ENCODE data around the gene S100A12. TPM values are rescaled to one million over a fixed set of nuclear protein-coding genes. Genes with fewer than 3 reads are reported as not detected.
A peak's percentile ranks its signal among the peaks of the same experiment; 100 is the strongest.

The S100A12 gene
- total RNA-seq, 5 donors from 2014 or later (not counting 1 experiment from before 2014, with no cell fraction given): 1.1 TPM; not detected in 4

DNA sequence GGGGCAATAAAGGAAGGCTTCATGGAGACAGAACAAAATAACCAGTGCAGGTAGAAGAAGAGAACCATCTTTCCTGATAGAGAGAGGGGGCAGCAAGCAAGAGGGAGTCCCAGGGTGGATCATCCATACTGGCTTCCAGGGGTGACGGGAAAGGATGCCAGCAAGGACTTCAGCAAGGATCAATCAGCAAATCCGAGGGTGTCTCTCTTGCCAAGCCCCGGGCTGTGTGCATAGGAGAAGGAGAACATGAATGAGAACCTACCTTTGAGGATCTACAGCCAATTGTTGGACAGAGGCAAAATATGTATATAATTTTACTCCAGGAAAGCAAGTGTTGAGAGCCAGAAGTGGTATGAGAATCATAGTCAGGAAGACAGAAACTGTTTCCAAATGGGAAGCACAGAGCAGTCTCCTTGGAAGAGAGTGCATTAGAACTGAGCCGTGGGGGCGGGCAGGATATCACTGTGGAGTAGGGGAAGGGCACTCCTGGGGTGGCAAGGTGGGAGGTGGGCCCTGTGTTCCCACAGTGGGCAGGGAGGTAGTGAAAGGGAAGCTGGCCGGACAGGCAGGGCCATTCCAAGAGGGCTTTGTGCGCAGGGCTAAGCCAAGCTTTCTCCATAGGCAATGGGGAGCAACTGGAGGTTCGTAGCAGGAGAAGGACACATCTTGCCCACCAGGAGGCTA, 18.9 kb downstream of the S100A12 start:
- peaks cover 19 to 32% (median 25%) of the 10 kb centered on the region in 3 donors for H3K4me1 Mint-ChIP-seq
- no peaks in the 10 kb centered on the region for H3K9me3 ChIP-seq
- peaks cover 0 to 26% of the 10 kb centered on the region in 2 experiments for H3K27me3 ChIP-seq (replicated peaks in 1 of 2; ENCODE audit: control insufficient read depth in 2 of 2, extremely low read depth in 1 of 2, insufficient read depth in 2 of 2, low read length in 1 of 2)
- H3K27ac ChIP-seq (ENCODE audit: low read length): no peak overlapping the region
- no peaks in the 10 kb centered on the region for H3K36me3 Mint-ChIP-seq
- DNase-seq (no peak), ATAC-seq (replicated peaks in 1 of 4) (no peak)
- peaks cover 6 to 19% of the 10 kb centered on the region in 2 experiments for H3K4me1 ChIP-seq (ENCODE audit: control insufficient read depth in 1 of 2, extremely low read depth in 1 of 2, insufficient read depth in 2 of 2, low read length in 2 of 2)
- peaks cover 0 to 8% of the 10 kb centered on the region in 2 donors for H3K27me3 Mint-ChIP-seq
- H3K9me3 Mint-ChIP-seq: no peaks in the 10 kb centered on the region
- H3K4me3 Mint-ChIP-seq: peak overlapping the region in 1 of 3 donors; percentile 62
- H3K27ac Mint-ChIP-seq: no peak overlapping the region
- no peaks in the 10 kb centered on the region for H3K36me3 ChIP-seq (ENCODE audit: control insufficient read depth in 2 of 2, extremely low read depth in 1 of 2, insufficient read depth in 1 of 2, low read length in 1 of 2)
- CTCF ChIA-PET: no interaction called here
- POLR2A ChIA-PET: interaction anchor here in 1 of 2 donors (0.6 kb wide), 1 partner anchor 844 kb away, joined by 5 read pairs; no protein-coding TSS in a partner anchor
- H3K4me3 ChIP-seq (ENCODE audit: control insufficient read depth in 1 of 2, extremely low read depth in 1 of 2, low read length in 1 of 2): no peak overlapping the region
- 92% methylated on average over 6 of the region's 8 CpGs for WGBS (ENCODE audit: insufficient coverage)

DNA sequence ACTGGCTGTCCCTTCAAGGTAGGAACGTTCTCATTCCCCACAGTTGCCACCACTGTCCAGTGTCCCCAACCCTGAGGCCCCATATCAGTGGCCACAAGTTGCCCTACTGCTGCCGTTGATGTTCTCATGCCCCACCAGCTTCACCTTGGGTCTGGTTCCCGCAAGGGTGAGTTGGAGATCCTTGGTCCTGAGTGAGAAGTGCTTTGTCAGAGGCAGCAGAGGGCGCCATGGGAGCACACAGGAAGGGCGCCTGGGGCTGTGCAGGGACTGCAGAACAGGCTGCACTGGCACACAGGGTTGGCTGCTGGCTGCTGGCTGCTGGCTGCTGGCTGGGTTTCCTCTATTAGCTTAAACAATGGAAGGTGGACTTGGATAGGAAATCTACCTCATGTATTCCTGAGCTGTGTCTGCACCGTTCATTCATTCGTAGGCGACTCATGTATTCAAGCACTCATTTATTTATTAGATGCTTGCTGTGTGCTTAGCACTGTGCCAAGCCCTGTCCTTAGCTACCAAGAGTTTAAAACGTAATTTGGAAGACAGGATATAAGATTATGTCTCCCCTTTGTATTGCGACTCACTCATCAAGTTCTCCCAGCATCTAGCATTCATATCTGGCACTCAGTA, 19.9 kb downstream of the S100A12 start:
- peaks cover 0 to 8% of the 10 kb centered on the region in 2 donors for H3K27me3 Mint-ChIP-seq
- no peak overlapping the region for H3K4me3 ChIP-seq (ENCODE audit: control insufficient read depth in 1 of 2, extremely low read depth in 1 of 2, low read length in 1 of 2)
- H3K4me1 Mint-ChIP-seq: peaks cover 19 to 32% (median 25%) of the 10 kb centered on the region in 3 donors
- DNase-seq (peak in 22 of 35 experiments; percentile 8 to 52 (median 19)), ATAC-seq (replicated peaks in 1 of 4) (peak; percentile 56 to 69 (median 66))
- H3K4me1 ChIP-seq (ENCODE audit: control insufficient read depth in 1 of 2, extremely low read depth in 1 of 2, insufficient read depth in 2 of 2, low read length in 2 of 2): peaks cover 6 to 19% of the 10 kb centered on the region in 2 experiments
- H3K9me3 ChIP-seq: no peaks in the 10 kb centered on the region
- no peak overlapping the region for H3K4me3 Mint-ChIP-seq
- POLR2A ChIA-PET: interaction anchor here in 1 of 2 donors (0.6 kb wide), 1 partner anchor 10 kb away, joined by 3 read pairs; no protein-coding TSS in a partner anchor
- H3K27me3 ChIP-seq (replicated peaks in 1 of 2; ENCODE audit: control insufficient read depth in 2 of 2, extremely low read depth in 1 of 2, insufficient read depth in 2 of 2, low read length in 1 of 2): peaks cover 0 to 26% of the 10 kb centered on the region in 2 experiments
- no peaks in the 10 kb centered on the region for H3K9me3 Mint-ChIP-seq
- CTCF ChIA-PET: interaction anchor here in 1 of 2 donors (0.6 kb wide), 1 partner anchor 73 kb away, joined by 3 read pairs; no protein-coding TSS in a partner anchor
- no peaks in the 10 kb centered on the region for H3K36me3 Mint-ChIP-seq
- WGBS (ENCODE audit: insufficient coverage): 60% methylated on average over 4 of the region's 10 CpGs
- H3K27ac Mint-ChIP-seq: no peak overlapping the region
- H3K27ac ChIP-seq (ENCODE audit: low read length): no peak overlapping the region
- no peaks in the 10 kb centered on the region for H3K36me3 ChIP-seq (ENCODE audit: control insufficient read depth in 2 of 2, extremely low read depth in 1 of 2, insufficient read depth in 1 of 2, low read length in 1 of 2)

GRCh38 chr1:153354515-153355193, 20.8 kb downstream of the S100A12 start:
- no peaks in the 10 kb centered on the region for H3K36me3 ChIP-seq (ENCODE audit: control insufficient read depth in 2 of 2, extremely low read depth in 1 of 2, insufficient read depth in 1 of 2, low read length in 1 of 2)
- H3K27me3 ChIP-seq (replicated peaks in 1 of 2; ENCODE audit: control insufficient read depth in 2 of 2, extremely low read depth in 1 of 2, insufficient read depth in 2 of 2, low read length in 1 of 2): peaks cover 0 to 31% of the 10 kb centered on the region in 2 experiments
- peaks cover 6 to 19% of the 10 kb centered on the region in 2 experiments for H3K4me1 ChIP-seq (ENCODE audit: control insufficient read depth in 1 of 2, extremely low read depth in 1 of 2, insufficient read depth in 2 of 2, low read length in 2 of 2)
- no peak overlapping the region for H3K27ac ChIP-seq (ENCODE audit: low read length)
- POLR2A ChIA-PET: no interaction called here
- CTCF ChIA-PET: interaction anchor here in 1 of 2 donors (0.6 kb wide), 1 partner anchor 72 kb away, joined by 3 read pairs; no protein-coding TSS in a partner anchor
- Mint-ChIP-seq H3K27me3 (peaks cover 0 to 13% of the 10 kb centered on the region in 2 donors), H3K27ac (no peak overlapping the region), H3K9me3 (no peaks in the 10 kb centered on the region), H3K36me3 (no peaks in the 10 kb centered on the region), H3K4me1 (peaks cover 19 to 32% (median 25%) of the 10 kb centered on the region in 3 donors), H3K4me3 (no peak overlapping the region)
- ATAC-seq (replicated peaks in 1 of 4): no peak
- DNase-seq: no peak
- no peaks in the 10 kb centered on the region for H3K9me3 ChIP-seq
- H3K4me3 ChIP-seq (ENCODE audit: control insufficient read depth in 1 of 2, extremely low read depth in 1 of 2, low read length in 1 of 2): no peak overlapping the region
- WGBS (ENCODE audit: insufficient coverage): 81% methylated on average over 5 of the region's 8 CpGs

DNA sequence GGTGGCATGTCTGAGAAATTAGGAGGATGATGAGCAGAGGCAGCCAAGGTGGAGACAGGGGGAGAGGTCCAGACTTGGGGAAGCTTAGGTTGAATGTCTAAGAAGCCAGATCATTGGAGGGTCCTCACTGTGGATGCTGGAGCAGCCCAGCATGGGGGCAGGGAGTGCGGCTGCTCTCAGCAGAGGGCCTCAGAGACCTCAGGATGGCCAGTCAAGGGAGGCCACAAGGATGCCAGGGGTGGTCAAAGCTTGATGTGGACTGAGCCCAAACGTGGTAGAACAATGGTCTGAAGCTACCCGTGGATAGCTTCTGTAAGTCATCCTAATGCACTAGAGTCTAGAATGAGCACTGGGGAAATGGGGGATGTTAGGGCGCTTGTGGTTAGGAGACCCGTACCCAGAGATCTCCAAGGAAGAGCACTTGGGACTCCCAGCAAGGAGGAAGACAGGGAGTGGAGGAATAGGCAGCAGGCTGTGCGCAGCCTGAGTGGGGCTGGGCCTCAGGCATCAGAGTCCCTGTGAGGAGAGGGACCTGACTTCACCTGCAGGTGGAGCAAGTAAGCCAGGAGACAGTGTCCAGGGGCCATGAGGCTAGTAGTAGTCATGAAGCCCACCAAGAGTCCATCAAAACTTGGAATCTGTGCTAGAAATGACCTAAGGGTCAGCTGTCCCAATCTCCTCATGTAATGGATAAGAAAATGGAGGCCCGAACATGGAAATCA, 22.0 kb downstream of the S100A12 start:
- Histone ChIP-seq H3K4me1 (ENCODE audit: control insufficient read depth in 1 of 2, extremely low read depth in 1 of 2, insufficient read depth in 2 of 2, low read length in 2 of 2) (peaks cover 6 to 18% of the 10 kb centered on the region in 2 experiments), H3K4me3 (ENCODE audit: control insufficient read depth in 1 of 2, extremely low read depth in 1 of 2, low read length in 1 of 2) (no peak overlapping the region), H3K27me3 (replicated peaks in 1 of 2; ENCODE audit: control insufficient read depth in 2 of 2, extremely low read depth in 1 of 2, insufficient read depth in 2 of 2, low read length in 1 of 2) (peaks cover 0 to 38% of the 10 kb centered on the region in 2 experiments), H3K9me3 (no peaks in the 10 kb centered on the region), H3K27ac (ENCODE audit: low read length) (no peak overlapping the region), H3K36me3 (ENCODE audit: control insufficient read depth in 2 of 2, extremely low read depth in 1 of 2, insufficient read depth in 1 of 2, low read length in 1 of 2) (no peaks in the 10 kb centered on the region)
- POLR2A ChIA-PET: interaction anchor here in 1 of 2 donors (0.6 kb wide), 1 partner anchor 342 kb away, joined by 3 read pairs; no protein-coding TSS in a partner anchor
- 73% methylated on average over 6 of the region's 7 CpGs for WGBS (ENCODE audit: insufficient coverage)
- CTCF ChIA-PET: interaction anchor here (0.7 to 2.2 kb wide), 8 partner anchors 10 to 145 kb away, joined by 3 to 10 read pairs (median 4); no protein-coding TSS in a partner anchor
- Mint-ChIP-seq H3K4me3 (no peak overlapping the region), H3K36me3 (no peaks in the 10 kb centered on the region), H3K27me3 (peaks cover 6 to 20% of the 10 kb centered on the region in 2 donors), H3K4me1 (peaks cover 19 to 30% (median 22%) of the 10 kb centered on the region in 3 donors), H3K27ac (no peak overlapping the region), H3K9me3 (no peaks in the 10 kb centered on the region)
- DNase-seq (no peak), ATAC-seq (replicated peaks in 1 of 4) (no peak)

GRCh38 chr1:153352523-153352922, 22.9 kb downstream of the S100A12 start:
- no peak overlapping the region for H3K27ac ChIP-seq (ENCODE audit: low read length)
- DNase-seq (peak in 33 of 35 experiments; percentile 11 to 77 (median 50)), ATAC-seq (replicated peaks in 1 of 4) (peak; percentile 63 to 70 (median 66))
- ChIA-PET POLR2A (interaction anchor here in 1 of 2 donors (0.6 kb wide), 1 partner anchor 61 kb away, joined by 3 read pairs; no protein-coding TSS in a partner anchor), CTCF (interaction anchor here (0.6 to 2.2 kb wide), 10 partner anchors 9 to 145 kb away, joined by 3 to 10 read pairs (median 4); no protein-coding TSS in a partner anchor)
- H3K4me1 ChIP-seq (ENCODE audit: control insufficient read depth in 1 of 2, extremely low read depth in 1 of 2, insufficient read depth in 2 of 2, low read length in 2 of 2): peaks cover 3 to 10% of the 10 kb centered on the region in 2 experiments
- Mint-ChIP-seq H3K9me3 (no peaks in the 10 kb centered on the region), H3K36me3 (no peaks in the 10 kb centered on the region), H3K27me3 (peaks cover 7 to 27% of the 10 kb centered on the region in 2 donors), H3K4me3 (no peak overlapping the region), H3K27ac (no peak overlapping the region), H3K4me1 (peaks cover 11 to 21% (median 13%) of the 10 kb centered on the region in 3 donors)
- H3K36me3 ChIP-seq (ENCODE audit: control insufficient read depth in 2 of 2, extremely low read depth in 1 of 2, insufficient read depth in 1 of 2, low read length in 1 of 2): no peaks in the 10 kb centered on the region
- peaks cover 0 to 43% of the 10 kb centered on the region in 2 experiments for H3K27me3 ChIP-seq (replicated peaks in 1 of 2; ENCODE audit: control insufficient read depth in 2 of 2, extremely low read depth in 1 of 2, insufficient read depth in 2 of 2, low read length in 1 of 2)
- H3K4me3 ChIP-seq (ENCODE audit: control insufficient read depth in 1 of 2, extremely low read depth in 1 of 2, low read length in 1 of 2): no peak overlapping the region
- H3K9me3 ChIP-seq: no peaks in the 10 kb centered on the region
- WGBS (ENCODE audit: insufficient coverage): 0% methylated on average over 4 of the region's 4 CpGs
